LNCAP (cell line): ENCODE results near the gene CBARP.

ENCODE experiments used
- CTCF ChIP-seq: fragments of 450-650 bp; IDR thresholded peaks from 2 replicates; pipeline ENCODE4 v1.5.1; 2017; ENCODE audit warnings: mild to moderate bottlenecking

Gene CBARP

DNA sequence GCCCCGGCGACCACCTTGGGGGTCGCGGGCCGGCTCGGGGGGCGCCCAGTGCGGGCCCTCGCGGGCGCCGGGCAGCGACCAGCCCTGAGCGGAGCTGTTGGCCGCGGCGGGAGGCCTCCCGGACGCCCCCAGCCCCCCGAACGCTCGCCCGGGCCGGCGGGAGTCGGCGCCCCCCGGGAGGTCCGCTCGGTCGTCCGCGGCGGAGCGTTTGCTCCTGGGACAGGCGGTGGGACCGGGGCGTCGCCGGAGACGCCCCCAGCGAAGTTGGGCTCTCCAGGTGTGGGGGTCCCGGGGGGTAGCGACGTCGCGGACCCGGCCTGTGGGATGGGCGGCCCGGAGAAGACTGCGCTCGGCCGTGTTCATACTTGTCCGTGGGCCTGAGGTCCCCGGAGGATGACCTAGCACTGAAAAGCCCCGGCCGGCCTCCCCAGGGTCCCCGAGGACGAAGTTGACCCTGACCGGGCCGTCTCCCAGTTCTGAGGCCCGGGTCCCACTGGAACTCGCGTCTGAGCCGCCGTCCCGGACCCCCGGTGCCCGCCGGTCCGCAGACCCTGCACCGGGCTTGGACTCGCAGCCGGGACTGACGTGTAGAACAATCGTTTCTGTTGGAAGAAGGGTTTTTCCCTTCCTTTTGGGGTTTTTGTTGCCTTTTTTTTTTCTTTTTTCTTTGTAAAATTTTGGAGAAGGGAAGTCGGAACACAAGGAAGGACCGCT is 31.5 kb downstream of the CBARP start:
- TF ChIP-seq CTCF = no peak

DNA sequence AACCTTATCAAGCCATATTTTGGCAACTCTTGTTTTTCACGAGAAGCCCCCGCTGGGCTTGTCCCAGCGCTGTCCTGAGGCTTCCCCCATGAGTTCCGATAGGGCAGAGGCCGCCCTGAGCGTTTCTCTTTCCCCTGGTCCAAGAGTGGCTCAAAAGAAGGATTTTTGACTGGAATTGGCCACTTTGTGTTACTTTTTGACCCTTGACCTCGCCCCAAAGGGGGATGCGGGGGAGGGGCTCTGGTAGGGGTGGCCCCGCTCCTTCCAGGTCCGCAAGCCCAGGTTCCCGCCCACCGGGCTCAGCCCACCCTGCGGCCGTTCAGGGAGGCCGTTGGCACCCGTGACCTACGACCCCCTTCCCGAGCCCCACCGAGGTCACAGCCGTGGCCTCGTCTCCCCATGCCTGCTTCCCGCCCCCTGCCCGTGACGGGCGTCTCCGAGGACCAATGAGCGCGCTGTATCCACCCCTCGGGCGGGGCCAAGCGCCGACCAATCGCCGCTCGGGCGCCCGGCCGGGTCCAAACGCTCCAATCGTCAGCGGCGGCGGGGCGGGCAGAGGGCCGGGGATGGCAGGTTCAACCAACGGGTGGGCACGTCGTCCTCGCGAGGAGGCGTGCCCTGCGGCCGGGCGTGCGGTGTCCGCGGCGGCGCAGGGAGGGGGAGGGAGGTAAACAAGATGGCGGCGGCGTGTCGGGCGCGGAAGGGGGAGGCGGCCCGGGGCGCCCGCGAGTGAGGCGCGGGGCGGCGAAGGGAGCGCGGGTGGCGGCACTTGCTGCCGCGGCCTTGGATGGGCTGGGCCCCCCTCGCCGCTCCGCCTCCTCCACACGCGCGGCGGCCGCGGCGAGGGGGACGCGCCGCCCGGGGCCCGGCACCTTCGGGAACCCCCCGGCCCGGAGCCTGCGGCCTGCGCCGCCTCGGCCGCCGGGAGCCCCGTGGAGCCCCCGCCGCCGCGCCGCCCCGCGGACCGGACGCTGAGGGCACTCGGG is 32.4 kb downstream of the CBARP start, which contains the start of gene STK11:
STK11 (plus strand) TSS at position 665 of the 986 bp plus-strand sequence. CDS start 1,136 bp downstream, outside the sequence.
- TF ChIP-seq CTCF = no peak

DNA sequence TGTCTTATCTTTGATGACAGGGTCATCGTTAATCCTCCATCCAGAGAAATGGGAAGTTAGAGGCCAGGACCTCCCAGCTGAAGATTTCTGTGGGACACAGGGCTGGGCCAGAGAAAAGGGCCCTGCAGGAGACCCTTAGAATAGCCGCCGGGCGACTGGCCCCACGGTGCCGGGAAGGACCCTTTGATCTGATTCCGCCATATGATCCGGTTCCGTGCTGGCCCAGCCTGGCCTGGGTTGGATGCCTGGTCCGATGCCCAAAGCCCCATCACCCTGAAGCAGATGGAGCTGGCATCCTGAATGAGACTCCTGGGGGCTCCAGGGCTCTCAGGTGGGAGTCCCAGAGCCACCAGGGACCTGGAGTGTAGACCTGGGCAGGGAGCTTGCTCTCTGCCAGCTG is 38.3 kb downstream of the CBARP start:
- no peak for TF ChIP-seq CTCF

- TF ChIP-seq CTCF = no peak
Observed at GRCh38 chr19:1189419-1189818, 48.4 kb downstream of the CBARP start.

- no peak for TF ChIP-seq CTCF
Observed at GRCh38 chr19:1183543-1184172, 54.1 kb downstream of the CBARP start.

DNA sequence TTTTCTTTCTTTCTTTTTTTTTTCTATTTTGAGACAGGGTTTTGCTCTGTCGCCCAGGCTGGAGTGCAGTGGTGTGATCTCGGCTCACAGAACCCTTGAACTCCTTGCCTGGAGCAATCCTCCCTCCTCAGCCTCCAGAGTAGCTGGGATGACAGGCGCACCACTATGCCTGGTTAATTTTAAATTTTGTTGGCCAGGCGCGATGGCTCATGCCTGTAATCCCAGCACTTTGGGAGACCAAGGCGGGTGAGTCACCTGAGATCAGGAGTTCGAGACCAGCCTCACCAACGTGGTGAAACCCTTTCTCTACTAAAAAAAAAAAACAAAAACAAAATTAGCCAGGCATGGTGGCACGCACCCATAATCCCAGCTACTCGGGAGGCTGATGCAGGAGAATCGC is 55.1 kb downstream of the CBARP start:
- TF ChIP-seq CTCF = no peak

DNA sequence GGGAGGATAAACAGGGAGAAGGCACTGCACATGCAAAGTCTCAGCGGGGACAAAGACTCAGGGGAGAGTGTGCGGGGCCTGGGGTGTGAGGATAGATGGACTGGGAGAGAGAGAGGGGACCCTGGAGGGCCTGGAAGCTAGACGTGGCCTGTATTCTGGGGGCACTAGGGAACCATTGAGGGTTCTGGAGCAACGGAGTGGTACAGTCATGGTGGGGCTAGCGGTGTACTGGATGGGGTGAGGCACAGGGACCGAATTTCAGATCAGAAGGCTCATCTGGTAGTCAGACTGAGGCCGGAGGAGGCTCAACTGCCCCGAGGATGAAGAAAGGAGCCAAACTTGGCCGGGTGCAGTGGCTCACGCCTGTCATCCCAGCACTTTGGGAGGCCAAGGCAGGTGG is 55.7 kb downstream of the CBARP start:
- TF ChIP-seq CTCF = no peak
